MM.1S (cell line): ENCODE results near the gene ACAA2.

ENCODE experiments used
- CTCF ChIP-seq: fragments of 300-600 bp; sonication (generic); IDR thresholded peaks from 2 replicates; pipeline ENCODE4 v1.5.1; 2016; ENCODE audit warnings: antibody characterized with exemption, low read length, mixed read lengths
- EZH2phosphoT487 ChIP-seq: fragments of 300-600 bp; sonication (generic); IDR thresholded peaks from 2 replicates; pipeline ENCODE4 v1.6.1; 2018; ENCODE audit warnings: antibody characterized with exemption, low read length

- TF ChIP-seq CTCF (no peak), EZH2phosphoT487 (no peak)
Measured at GRCh38 chr18:49778826-49779465, 34.4 kb downstream of the ACAA2 start.
